Activated naive CD8-positive, alpha-beta T cell treated with anti-CD3 and anti-CD28 coated beads for 36 hours (primary cell): ENCODE measurements around the gene CCDC85C. TPM values are rescaled to one million over a fixed set of nuclear protein-coding genes. Genes with fewer than 3 reads are reported as not detected.

Source experiments
- DNase-seq: peaks from one replicate; pipeline ENCODE4 v3.0.0; 2021
- H3K27ac Mint-ChIP-seq: one replicate; pipeline ENCODE4 v1.8.0; 2022; ENCODE audit warnings: mild to moderate bottlenecking, moderate library complexity, mixed read lengths
- H3K27me3 Mint-ChIP-seq: one replicate; pipeline ENCODE4 v1.8.0; 2022; ENCODE audit warnings: mild to moderate bottlenecking, mixed read lengths
- H3K36me3 Mint-ChIP-seq: one replicate; pipeline ENCODE4 v1.8.0; 2021; ENCODE audit warnings: mild to moderate bottlenecking, mixed read lengths
- H3K4me1 Mint-ChIP-seq: one replicate; pipeline ENCODE4 v1.8.0; 2021; ENCODE audit warnings: mixed read lengths
- H3K4me3 Mint-ChIP-seq: one replicate; pipeline ENCODE4 v1.8.0; 2022; ENCODE audit warnings: mild to moderate bottlenecking, moderate library complexity, mixed read lengths
- H3K9me3 Mint-ChIP-seq: one replicate; pipeline ENCODE4 v1.8.0; 2022; ENCODE audit warnings: mixed read lengths
- total RNA-seq, 2 experiments: library from RNA; stranded (reverse); gene quantifications; one replicate each; pipeline ENCODE4 v1.2.3, GENCODE V29; 2021

CCDC85C gene
- total RNA-seq, 2 experiments from 2014 or later = 6.3 to 8.9 TPM

DNA sequence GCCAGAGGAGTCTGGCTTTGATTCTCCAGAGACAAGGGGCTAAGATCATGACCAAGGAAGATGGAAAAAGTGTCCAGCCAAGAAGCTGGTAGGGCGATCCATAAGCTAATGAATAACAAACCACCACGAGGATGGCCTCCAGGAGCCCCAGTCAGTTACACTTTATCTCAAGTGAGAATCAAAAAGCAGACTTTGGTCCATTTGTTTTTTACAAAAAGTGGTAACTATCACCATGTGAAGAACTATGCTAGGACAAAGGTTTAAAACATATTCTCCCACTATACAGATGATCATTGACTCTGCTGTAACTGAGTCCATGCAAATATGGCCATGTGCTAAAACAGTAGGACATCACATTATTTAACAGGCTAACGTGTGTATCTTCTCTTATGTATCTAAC is 137.2 kb downstream of the CCDC85C start:
- Mint-ChIP-seq H3K4me1 (peaks cover 32% of the 10 kb centered on the region), H3K27ac (no peak overlapping the region), H3K4me3 (no peak overlapping the region), H3K36me3 (peaks cover 6% of the 10 kb centered on the region), H3K9me3 (no peaks in the 10 kb centered on the region), H3K27me3 (no peaks in the 10 kb centered on the region)
- no peak for DNase-seq

DNA sequence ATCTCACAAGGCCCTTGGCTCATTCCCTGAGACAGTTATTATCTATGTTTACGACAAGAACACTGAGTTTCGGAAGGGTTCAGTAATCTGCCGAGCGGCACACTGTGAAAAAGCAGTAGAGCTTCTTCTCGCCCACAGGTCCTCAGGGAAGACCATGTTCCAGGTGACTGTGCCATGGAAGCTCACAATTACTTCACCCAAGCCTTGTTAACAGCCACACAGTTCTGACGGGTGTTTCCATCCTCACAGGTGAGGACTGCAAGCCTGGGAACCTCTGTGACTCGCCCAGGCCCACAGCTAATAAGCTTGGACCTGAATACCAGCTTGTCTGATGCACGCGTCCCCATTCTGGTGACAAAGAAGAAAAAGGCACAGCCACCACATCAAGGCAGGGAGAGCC is 138.7 kb downstream of the CCDC85C start:
- Mint-ChIP-seq H3K9me3 (no peaks in the 10 kb centered on the region), H3K27me3 (no peaks in the 10 kb centered on the region), H3K36me3 (peaks cover 6% of the 10 kb centered on the region), H3K27ac (no peak overlapping the region), H3K4me1 (peaks cover 26% of the 10 kb centered on the region), H3K4me3 (no peak overlapping the region)
- no peak for DNase-seq

DNA sequence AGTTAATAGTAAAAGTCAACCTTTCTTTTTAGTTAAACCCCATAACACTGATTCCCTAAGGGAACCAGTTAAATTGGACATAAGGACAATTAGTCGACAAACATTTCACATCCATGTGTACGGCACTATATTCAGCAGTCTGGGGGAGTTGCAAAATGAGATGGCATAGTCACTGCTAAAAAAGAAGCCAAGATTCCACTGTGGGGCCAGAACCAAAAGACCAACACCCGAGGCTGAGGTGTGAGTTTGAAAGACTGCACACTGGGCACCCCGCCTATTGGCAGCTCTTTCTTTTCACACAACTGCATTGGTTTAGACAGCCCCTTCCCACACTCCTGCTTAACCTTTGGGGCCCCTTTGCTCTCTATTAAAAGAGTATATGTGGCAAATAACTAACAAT is 140.0 kb downstream of the CCDC85C start:
- Mint-ChIP-seq H3K9me3 (no peaks in the 10 kb centered on the region), H3K4me3 (no peak overlapping the region), H3K27me3 (no peaks in the 10 kb centered on the region), H3K27ac (no peak overlapping the region), H3K36me3 (peaks cover 7% of the 10 kb centered on the region), H3K4me1 (peaks cover 17% of the 10 kb centered on the region)
- no peak for DNase-seq

DNA sequence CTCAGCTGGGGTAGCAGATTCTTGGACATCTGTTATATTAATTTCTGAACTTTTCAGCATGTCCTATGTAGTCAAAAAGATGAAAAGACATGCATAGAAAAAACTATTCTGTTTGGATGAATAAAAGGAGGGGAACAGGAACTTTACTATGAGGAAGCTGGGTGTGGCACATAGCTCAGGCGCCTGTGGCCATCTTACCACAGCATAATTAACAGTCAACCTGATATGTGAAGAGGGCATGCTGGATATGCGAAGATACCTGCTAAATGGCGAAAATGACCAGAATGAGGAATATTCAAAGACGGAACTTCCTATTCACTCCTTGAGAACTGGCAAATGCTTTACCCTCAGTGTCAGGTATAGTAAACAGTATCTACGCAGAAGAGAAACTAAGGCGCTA is 141.8 kb downstream of the CCDC85C start:
- peaks cover 3% of the 10 kb centered on the region for H3K4me1 Mint-ChIP-seq
- H3K36me3 Mint-ChIP-seq = peaks cover 11% of the 10 kb centered on the region
- DNase-seq = no peak
- H3K4me3 Mint-ChIP-seq = no peak overlapping the region
- H3K27me3 Mint-ChIP-seq = no peaks in the 10 kb centered on the region
- no peaks in the 10 kb centered on the region for H3K9me3 Mint-ChIP-seq
- H3K27ac Mint-ChIP-seq = no peak overlapping the region

DNA sequence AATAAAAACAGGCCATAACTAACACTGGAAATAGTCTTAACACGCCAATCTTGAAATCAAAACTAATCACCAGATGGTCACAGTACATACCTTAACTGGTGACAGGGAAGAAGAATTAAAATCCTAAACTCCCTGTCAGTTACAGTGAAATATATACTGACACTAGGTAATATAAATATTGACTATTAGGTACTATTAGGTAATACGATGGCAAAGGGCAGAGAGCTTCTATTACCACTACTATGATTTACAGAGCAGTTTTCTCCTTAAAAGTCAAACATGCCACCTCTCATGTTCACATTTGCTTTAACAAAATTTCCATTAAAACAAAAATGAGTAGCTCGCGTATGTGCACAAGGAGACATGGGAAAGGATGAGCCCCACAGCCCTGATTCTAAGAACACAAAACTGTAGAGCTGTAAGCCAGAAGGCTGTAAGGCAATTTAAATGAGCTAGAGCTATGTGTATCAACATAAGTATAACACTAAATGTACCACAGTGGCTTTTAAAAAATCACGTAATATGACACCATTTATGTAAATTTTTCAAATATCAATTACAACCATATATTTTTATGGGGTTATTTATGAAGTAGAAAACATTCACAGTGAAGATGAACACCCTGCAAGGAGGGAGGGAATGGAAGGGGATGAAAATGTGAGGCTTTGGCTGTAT is 142.5 kb downstream of the CCDC85C start:
- Mint-ChIP-seq H3K4me3 (no peak overlapping the region), H3K27ac (no peak overlapping the region), H3K27me3 (no peaks in the 10 kb centered on the region), H3K9me3 (no peaks in the 10 kb centered on the region), H3K4me1 (peaks cover 2% of the 10 kb centered on the region), H3K36me3 (peaks cover 12% of the 10 kb centered on the region)
- DNase-seq = no peak

DNA sequence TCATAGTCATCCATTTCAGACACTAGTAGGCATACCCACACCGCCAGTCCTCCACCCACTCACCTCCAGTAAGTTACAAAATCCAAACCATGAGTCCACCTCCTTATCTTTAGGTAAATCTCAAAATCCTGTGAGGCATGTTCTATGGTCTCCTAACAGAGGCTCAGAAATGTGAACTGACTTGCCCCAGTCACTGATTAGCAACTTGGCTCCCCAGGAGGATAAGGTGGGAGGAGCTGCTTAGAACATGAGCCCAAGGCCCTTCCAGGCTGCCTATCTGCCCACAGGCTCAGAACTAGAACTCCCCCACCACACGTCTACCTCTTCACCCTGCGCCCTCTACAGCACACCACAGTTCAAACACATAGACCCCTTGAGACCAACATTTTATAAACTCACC is 143.2 kb downstream of the CCDC85C start:
- no peak overlapping the region for H3K4me3 Mint-ChIP-seq
- H3K27me3 Mint-ChIP-seq = no peaks in the 10 kb centered on the region
- H3K36me3 Mint-ChIP-seq = peaks cover 12% of the 10 kb centered on the region
- H3K27ac Mint-ChIP-seq = no peak overlapping the region
- DNase-seq = no peak
- no peaks in the 10 kb centered on the region for H3K4me1 Mint-ChIP-seq
- H3K9me3 Mint-ChIP-seq = no peaks in the 10 kb centered on the region

DNA sequence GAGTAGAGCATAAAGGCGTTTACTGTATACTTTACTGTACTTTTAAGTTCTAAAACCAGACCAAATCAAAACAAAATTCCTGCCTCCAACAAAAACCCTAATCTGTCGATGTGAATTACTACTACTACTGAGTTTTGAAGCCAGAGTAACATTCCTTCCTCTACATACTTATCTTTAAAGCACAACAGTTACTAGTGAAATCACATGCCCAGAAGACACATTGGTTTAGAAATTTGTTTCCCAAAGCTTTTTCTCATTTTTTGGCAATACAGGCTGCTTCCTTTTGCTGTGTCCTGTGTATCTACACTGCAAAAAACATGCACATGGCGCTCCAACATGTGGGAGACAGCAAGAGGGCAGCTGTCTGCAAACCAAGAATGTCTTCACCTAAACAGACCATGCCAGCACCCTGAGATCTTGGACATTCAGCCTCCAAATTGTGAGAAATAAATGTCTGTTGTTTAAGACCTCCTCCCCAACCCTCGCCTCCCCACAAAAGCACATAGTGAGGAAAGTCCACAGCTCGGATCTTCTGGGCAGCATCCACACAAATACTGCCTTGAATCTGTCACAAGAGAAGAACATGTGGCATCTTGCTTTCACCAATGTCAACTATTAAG is 144.4 kb downstream of the CCDC85C start:
- no peaks in the 10 kb centered on the region for H3K4me1 Mint-ChIP-seq
- peaks cover 14% of the 10 kb centered on the region for H3K36me3 Mint-ChIP-seq

DNA sequence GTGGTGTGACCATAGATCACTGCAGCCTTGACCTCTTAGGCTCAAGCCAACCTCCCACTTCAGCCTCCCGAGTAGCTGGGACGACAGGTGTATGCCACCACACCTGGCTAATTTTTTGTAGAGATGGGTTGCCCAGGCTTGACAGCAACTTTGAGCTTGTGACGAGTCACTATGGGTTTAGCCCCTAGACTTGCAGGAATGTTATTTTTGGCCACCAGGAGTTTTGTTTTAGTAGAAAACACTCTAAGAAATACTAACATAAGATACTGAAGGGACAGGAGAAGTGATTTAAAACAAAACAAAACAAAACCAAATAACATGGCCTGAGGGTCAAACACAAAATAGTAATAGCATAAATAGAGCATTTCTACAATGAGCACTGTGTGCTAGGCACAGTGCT is 149.8 kb downstream of the CCDC85C start:
- H3K4me1 Mint-ChIP-seq = no peaks in the 10 kb centered on the region
- no peaks in the 10 kb centered on the region for H3K27me3 Mint-ChIP-seq
- H3K27ac Mint-ChIP-seq = no peak overlapping the region
- no peaks in the 10 kb centered on the region for H3K9me3 Mint-ChIP-seq
- no peak overlapping the region for H3K4me3 Mint-ChIP-seq
- peaks cover 8% of the 10 kb centered on the region for H3K36me3 Mint-ChIP-seq
- DNase-seq = no peak

More for the DNA sequence above, 144.4 kb downstream of the CCDC85C start:
- no peaks in the 10 kb centered on the region for H3K27me3 Mint-ChIP-seq
- H3K4me3 Mint-ChIP-seq = no peak overlapping the region
- no peaks in the 10 kb centered on the region for H3K9me3 Mint-ChIP-seq
- H3K27ac Mint-ChIP-seq = no peak overlapping the region
- DNase-seq = no peak

DNA sequence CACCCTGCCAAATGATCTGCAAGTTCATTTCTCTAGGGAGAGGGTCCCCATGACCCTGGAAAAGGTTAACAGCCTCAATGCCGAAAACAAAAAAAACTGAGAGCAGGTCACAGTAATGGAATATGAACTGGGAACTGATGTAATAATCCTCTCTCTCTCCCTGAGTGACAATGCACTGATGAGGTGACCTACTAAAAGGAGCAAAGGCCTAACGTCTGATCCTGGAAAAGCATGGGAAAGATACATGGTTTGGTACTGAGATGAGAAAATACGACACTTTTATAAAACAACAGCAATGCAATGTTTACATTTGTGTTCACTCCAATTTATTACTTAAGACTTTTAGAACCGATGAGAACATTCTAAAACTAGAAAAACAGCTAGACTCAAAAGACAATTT is 151.0 kb downstream of the CCDC85C start:
- H3K4me1 Mint-ChIP-seq = no peaks in the 10 kb centered on the region
- no peaks in the 10 kb centered on the region for H3K9me3 Mint-ChIP-seq
- no peak overlapping the region for H3K27ac Mint-ChIP-seq
- DNase-seq = no peak
- H3K27me3 Mint-ChIP-seq = no peaks in the 10 kb centered on the region
- peaks cover 7% of the 10 kb centered on the region for H3K36me3 Mint-ChIP-seq
- H3K4me3 Mint-ChIP-seq = no peak overlapping the region

DNA sequence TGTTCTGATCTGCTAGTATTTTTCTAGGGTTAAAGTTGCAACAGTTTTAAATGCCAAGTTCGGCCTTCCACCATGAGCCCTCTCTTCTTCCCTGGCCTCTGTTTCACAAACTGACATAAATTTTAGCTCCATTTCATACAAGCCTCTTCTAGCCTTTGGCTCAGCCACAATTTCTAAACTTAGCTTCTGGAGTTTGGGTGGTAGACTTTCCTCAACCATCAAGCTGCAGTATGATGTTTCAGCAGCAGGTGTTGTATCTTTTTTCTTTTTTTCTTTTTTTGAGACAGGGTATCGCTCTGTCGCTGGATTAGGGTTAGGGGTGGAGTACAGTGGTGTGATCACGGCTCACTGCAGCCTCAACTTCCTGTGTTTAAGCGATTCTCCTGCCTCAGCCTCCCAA is 152.8 kb downstream of the CCDC85C start:
- no peak for DNase-seq
- H3K9me3 Mint-ChIP-seq = no peaks in the 10 kb centered on the region
- H3K27ac Mint-ChIP-seq = no peak overlapping the region
- H3K27me3 Mint-ChIP-seq = no peaks in the 10 kb centered on the region
- no peaks in the 10 kb centered on the region for H3K4me1 Mint-ChIP-seq
- H3K36me3 Mint-ChIP-seq = peaks cover 6% of the 10 kb centered on the region
- H3K4me3 Mint-ChIP-seq = no peak overlapping the region

DNA sequence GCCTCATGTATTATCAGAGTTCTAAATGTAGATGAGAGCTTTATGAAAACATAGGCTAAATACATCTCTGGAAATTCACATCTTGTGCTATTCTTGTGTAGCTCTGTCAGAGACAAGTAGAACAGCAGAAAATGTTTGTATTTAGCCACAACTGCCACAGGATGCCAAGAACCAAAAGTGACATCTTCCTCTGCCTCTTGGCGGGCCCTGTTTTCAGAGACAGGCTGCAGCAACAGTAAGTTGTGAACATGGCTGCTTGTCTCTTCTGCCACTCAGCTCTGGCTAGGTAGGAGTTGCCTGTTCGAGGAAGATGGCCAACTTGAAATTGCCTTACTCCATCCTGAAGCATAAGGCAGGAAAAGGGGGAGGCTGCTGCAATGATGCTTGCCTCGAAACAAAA is 153.7 kb downstream of the CCDC85C start:
- H3K36me3 Mint-ChIP-seq = peaks cover 6% of the 10 kb centered on the region
- DNase-seq = no peak
- H3K4me3 Mint-ChIP-seq = no peak overlapping the region
- no peak overlapping the region for H3K27ac Mint-ChIP-seq
- no peaks in the 10 kb centered on the region for H3K27me3 Mint-ChIP-seq
- H3K4me1 Mint-ChIP-seq = no peaks in the 10 kb centered on the region
- no peaks in the 10 kb centered on the region for H3K9me3 Mint-ChIP-seq

Other genes with a start within 250 kb of the CCDC85C start
- gene SETD3, start 123.3 kb downstream of the CCDC85C start, total RNA-seq = 10 to 100 TPM; 52.6 to 54.5 TPM
- 100 to 1,000 TPM; 103 to 108 TPM for gene CCNK, start 122.8 kb downstream of the CCDC85C start, total RNA-seq
- under 1 TPM in 1 of 2 experiments, not detected in 1; 0.02 TPM for gene HHIPL1, start 40.9 kb upstream of the CCDC85C start, total RNA-seq
- gene CYP46A1, start 80.1 kb upstream of the CCDC85C start, total RNA-seq = under 1 TPM; 0.16 to 0.18 TPM
- gene EML1, start 189.2 kb upstream of the CCDC85C start, total RNA-seq = 1 to 10 TPM in 1 of 2 experiments, under 1 TPM in 1; 0.36 to 1.0 TPM